Astrocyte (in vitro differentiated cells and primary cell): ENCODE results near the gene APOM.

ENCODE experiments used
- CTCF ChIP-seq: IDR thresholded peaks from 2 replicates; pipeline ENCODE4 v1.5.1; 2011; ENCODE audit warnings: low read depth, mild to moderate bottlenecking, inconsistent platforms, low read length, moderate library complexity; ENCODE audit not compliant: insufficient read depth
- EZH2 ChIP-seq: IDR thresholded peaks from 2 replicates; pipeline ENCODE4 v1.6.1; 2012; ENCODE audit warnings: mild to moderate bottlenecking, low read length, inconsistent platforms; ENCODE audit not compliant: insufficient read depth

GRCh38 chr6:31658158-31658688 lies 2.5 kb downstream of the APOM start:
- TF ChIP-seq CTCF (no peak), EZH2 (no peak)
